HUDEP-2 (cell line): ENCODE measurements around the gene CPB1.

Experiments used
- DNase-seq, 76 experiments: peaks; one replicate each; lab custom pipeline; 2025; ENCODE audit not compliant: unreplicated experiment in 76 of 76; lab: John Stamatoyannopoulos, UW

The CPB1 gene

DNA sequence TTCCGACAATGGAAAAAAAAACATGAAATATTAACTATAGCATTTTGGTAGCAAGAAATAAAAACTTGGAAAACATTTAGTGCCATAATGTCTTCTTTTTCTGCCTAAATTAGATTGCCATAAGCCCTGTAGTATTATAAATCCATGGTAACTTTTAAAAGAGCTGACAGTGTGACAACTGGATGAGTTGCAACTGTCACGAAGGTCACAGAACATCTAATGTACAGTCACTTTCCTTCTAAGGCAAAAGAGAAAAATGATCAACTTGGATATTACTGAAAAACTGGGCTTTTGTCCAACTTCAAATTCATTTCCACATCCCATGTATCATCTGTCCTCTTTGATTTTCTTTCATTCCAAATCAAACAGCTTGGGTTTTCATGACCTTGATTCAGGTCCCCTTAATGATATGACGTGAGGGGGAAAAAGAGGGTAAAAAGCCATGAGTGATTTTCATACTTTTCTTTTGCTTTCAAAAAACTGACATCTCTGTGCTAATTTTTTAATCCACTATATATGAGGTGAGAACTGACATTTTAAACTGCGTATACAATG lies 602 bp downstream of the CPB1 start:
- no peak for DNase-seq

DNA sequence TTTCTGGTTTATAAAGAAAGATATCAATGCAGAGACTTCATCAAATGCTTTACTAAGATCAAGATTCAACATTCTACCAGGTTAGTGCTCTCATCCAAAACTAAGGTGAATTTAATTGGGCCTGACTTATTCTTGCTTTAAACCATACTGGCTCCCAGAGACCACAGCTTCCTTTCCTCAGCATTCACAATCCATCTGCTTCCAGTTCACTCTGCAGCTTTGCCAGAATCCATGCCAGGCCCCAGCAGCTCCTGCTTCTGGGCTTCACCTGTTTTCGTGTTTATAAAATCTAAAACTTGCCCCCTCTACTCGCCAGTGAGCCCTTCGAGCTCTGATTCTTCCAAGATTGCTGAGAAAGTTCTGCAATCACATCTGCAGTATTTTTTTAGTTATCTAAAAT lies 2.3 kb downstream of the CPB1 start:
- DNase-seq, result no peak

DNA sequence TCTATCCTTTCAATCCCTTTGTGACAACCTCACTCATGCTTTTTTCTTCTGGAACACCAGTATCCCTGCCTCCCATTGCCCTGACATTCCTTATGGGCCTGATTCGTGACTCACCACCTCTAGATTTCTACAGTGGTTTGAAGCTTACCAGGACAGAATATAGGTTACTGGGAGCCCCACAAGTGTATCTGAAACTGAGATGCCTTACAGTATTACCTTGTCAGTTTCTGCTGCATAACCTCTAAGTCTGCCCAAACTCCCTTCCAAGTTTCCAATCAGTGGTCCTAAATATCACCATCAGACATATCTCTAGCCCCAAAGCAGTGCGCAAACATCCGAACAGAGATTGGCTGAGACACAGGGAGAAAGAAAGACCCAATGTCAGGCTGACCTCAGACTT lies 5.6 kb downstream of the CPB1 start:
- no peak for DNase-seq

DNA sequence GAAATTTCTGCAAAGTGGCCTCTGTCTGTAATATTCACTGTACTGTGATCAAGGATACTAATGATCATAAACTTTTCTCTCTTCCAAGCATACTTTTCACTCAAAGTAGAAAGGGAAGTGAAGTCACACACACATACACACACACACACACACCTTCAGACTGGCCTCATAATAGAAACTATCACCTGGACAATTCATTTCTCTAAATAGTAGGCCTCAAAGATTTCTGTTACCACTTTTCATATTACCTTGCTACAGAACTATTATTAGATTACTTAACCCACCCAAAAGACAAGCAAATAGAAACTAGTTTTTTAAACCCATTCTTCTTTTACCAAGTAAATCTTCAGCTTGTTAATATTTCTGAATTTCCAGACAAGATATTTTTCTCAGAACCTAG lies 12.2 kb downstream of the CPB1 start:
- peak in 1 of 76 experiments; percentile 7 for DNase-seq

DNA sequence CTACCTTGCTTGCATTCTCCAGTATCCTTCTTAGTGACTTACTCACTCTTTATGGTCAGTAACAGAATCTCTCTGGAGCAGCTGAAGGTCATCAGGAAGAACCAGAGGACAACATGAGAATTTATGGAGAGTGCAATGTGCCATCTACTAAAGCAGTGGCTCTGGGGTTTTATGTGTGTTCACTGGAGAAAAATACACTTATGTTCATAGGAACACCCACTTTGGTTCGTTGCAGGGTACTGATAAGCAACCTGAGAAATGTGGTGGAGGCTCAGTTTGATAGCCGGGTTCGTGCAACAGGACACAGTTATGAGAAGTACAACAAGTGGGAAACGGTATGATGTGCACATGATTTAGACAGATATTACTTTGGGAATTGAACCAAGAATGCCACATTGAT lies 12.8 kb downstream of the CPB1 start:
- DNase-seq, result peak in 73 of 76 experiments; percentile 38 to 91 (median 69)

DNA sequence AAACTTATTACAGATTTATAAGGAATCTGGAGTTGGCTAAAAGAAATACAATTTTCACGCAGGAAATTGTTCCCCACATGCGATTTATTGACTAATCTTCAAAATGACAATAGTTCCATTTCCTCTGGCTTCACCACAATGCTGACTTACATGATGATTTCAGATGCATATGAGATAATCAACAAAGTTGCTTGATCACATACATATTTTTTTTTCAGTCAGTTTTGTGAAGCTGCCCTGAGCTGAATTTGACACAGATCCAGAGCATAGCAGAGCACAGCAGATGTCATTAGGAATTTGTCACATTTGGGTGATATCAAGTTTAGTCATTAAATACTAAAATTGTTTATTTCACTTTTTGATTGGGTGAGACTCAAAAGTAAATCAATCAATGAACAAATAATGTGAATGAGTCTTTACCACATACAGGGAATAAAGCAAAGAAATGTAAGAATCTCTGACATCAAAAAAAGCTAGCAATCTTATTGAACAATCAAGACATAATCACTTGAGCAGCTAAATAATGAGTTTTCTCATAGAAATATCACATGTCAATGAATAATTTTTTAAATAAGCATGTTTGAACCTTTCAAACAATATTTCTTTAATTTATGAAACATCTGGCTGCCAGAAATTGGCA lies 18.3 kb downstream of the CPB1 start:
- peak in 1 of 76 experiments; percentile 5 for DNase-seq

DNA sequence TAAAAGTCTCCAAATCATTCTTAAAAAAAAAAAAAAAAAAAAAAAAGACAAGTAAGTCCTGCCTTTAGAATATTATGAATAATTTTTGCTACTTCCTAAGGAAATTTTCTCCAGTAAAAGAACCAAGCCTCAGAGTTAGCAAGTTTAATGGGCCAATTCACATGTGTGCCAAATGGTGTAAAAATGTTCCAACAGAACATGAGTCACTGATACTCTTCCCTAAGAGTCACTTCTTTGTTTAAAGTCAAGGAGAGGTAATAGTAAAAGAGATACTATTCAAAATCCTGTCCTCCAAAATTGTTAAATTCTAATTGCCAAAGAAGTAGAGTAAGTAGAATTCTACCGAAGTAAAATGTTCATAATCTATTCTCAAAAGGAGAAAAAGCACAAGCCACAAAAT lies 19.7 kb downstream of the CPB1 start:
- DNase-seq, result peak in 1 of 76 experiments; percentile 3

DNA sequence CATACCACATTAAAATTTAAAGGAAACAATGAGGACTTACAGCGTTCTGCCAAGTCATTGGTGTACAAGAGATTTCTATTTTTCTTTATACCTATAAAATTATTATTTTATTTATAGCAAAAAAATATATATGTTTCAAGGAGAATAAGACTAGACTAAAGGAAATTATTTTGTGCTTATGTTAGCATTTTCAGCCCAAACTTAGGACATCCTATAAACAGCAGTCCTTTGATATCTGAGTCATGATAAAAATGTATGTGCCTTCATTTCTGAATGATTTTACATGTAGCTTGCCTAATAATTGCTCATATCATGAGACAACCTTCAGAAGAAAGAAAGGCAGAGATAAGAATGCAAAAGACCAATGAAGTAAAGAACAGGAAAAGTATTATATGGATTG lies 20.8 kb downstream of the CPB1 start:
- DNase-seq, result no peak

DNA sequence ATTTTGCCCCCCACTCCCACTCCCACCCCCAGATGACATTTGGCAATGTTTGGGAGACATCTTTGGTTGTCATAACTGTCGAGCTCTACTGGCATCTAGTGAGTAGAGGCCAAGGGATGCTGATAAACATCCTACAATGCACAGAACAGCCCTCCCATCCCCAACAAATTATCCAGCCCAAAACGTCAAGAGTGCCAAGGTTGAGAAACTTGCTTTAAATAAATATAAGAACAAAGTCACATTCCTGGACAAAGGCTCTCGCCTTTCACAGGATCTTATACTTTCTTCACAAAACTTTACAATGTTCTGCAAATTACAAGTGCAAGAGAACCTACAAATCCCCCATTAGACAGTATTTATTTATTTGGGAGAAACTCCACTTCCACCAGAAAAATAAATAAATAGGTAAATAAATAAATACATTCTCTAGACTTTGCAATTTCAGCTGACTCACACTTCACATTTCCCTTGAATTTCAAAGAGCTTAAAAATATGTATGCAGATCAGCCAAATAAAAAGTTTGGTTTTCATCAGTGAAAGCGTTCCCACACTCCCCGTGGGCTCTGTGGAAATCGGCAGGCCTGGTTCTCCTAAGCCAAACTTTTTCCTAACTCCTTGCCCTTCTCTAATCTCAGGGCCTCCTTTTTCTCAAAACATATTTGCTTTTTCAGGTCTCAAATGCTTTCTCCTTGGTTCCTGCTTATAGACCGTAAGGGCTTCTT lies 24.8 kb downstream of the CPB1 start:
- DNase-seq, result no peak

DNA sequence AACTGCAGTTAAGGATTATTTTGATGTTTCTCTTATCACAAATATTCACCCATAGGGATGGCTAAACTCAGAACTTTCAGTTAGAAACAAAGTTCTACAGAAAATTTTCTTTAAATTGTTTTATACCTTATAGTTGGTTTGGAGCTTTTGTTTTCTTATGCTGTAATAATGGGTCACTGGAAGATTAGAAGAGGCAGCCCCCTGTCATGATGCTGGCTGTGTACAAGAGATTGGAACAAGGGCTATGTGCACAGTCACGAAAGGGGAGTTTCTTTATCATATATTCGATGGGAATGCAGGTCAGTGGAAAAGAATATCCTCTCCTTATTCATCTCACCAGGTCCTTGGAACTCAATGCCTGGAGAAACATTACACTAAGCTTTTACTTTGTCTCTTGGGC lies 25.5 kb downstream of the CPB1 start:
- no peak for DNase-seq

DNA sequence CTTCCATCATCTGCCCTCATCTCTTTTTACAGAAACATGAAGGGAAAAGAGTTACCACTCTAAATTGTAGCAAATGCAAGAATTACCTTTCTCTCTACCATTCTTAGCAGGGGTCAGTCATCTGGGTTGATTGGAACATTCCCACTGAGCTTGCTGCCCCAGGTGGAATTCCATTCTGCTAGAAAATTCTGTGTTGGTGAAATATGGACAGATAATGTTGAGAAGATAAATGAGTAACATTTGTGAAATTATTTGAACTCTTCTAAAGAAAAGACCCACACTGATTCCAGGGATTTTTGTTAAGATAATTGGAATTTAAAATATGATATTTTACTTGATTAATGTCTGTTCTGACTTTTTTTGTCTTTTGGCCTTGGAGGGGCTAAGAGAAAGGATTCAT lies 26.4 kb downstream of the CPB1 start:
- no peak for DNase-seq

DNA sequence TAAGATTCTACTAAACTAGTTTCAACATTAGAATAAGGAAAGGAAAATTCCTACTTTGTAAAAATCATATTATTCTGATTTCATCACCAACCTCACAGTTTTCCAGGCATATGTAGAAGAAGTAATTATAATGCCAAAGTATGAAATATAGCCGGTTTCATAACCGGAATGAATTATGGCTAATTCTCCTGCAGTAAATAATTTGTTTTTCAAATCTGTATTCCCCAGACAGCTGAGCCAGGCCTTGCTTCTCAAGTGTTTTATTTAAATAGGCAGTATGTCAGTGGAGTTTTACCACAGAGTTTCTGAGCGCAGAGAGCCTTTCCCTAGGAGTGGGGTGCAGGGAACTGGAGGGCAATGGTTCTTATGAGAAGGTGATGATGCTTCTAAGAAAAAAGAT lies 28.8 kb downstream of the CPB1 start:
- no peak for DNase-seq

DNA sequence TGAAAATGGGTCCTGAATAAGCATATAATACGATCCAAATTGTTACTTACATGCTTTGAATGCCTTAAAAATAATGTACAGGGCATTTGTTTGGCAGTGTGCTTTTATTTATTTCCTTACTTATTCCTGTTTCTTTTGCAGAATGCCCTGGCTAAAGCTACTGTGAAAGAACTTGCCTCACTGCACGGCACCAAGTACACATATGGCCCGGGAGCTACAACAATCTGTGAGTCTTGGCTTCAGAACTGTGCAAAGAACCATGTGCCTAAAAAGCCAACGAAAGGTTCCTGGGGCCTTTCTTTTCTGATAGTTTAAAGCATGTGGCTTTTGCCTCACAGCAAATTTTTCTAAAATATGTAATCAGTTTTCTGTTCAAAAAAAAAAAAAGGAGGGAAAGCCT lies 29.7 kb downstream of the CPB1 start:
- no peak for DNase-seq

DNA sequence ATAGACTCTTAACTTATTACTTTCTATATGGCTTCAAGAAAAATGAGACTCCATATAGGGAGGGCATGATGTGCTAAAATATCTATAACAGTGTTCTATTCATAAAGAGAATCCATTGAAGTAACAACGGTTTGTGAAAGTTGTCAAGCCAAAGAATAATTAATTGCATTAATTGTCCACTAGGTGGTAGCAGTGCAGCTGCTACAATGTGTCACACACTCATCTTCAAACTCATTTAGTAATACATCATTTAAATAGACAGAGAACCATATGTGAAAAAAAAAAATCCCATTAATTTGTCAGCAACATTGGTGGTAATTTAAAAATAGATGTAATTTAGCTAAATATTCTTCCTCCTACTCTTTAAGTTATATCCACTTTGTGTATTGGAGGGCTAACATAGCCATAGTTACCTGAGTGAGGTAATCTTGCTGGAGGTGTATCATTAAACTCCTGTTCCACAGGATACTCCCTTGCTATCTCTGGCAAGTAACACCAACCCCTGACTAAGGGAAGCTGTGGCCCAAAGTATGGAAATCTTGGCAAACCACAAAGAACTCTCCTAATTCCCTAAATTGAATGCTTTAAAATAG lies 33.8 kb downstream of the CPB1 start:
- peak in 22 of 76 experiments; percentile 4 to 45 (median 34) for DNase-seq

DNA sequence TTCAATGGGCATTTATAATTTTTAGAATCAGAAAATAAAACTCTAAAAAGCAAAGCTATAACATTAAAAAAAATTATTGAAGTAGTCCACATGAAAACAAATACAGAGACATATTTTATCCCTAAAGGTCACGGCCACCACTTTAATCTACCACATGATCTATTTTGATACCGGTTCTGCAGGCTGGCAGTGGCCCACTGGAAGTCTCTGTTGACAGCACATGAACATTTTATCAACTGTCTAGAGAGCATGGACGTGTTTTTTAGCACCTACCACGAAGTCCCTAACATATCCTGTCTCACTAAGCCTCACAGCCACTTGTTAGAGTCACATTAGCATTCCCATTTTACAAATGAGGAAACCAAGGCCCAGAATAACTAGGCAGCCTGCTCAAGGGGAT lies 35.7 kb downstream of the CPB1 start:
- peak in 15 of 76 experiments; percentile 3 to 41 (median 15) for DNase-seq

DNA sequence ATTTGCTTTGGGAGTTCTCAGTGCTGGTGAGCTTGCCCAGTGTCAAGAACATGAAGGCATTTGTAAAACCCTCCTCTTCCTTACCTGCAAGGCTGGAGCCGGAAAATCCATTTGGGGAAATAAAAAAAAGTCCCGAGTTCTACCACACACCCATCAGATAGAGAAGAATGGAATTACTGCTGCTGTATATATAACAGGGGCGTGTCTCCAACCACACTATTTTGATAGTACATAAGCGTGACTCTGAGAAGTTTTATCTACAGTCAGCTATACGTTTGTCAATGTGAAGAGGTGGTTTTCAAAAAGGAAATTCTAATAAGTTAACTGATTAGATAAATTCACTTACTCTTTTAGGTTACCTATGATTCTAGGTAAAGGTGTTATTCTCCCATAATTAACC lies 36.2 kb downstream of the CPB1 start:
- peak in 27 of 76 experiments; percentile 4 to 54 (median 28) for DNase-seq

DNA sequence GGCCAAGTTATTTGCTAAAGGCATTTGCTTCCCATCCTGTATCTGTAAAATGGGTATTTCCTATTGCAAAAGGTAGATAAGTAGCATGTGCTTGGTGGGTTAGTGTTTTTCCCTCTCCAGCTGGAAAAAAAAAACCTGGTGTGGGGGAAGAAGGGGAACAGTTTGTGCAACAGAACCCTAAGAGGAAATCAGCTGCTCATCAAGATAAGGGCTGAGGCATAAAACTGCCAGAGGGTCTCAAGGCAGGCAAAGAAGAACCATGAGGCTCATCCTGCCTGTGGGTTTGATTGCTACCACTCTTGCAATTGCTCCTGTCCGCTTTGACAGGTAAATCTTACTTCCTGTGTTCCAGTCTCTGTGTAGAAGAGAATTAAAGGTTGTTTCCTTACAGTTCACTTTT lies 37.4 kb downstream of the CPB1 start, which contains the start of gene CPA3:
Gene CPA3, plus strand, starts transcription at position 248 of the 400 bp plus-strand sequence. Its CDS starts 12 bp downstream, at position 260.
- no peak for DNase-seq

DNA sequence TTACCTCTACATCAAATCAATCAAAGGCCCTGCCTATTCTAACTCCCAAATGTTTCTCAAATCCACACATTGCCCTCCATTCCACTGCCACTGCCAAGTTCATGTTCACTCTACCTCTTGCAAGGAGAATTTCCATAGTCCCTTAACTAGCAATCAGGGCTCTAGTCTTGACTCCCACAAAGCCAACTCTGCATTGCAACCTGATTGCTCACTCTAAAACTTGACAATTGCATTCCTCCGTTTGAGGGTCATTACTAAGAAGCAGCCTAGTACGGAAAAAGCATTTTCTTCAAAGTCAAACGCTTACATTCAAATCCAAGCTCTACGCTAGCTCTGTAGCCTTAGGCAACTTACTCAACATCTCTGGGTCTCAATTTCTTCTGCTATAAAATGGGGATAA lies 38.6 kb downstream of the CPB1 start:
- no peak for DNase-seq

DNA sequence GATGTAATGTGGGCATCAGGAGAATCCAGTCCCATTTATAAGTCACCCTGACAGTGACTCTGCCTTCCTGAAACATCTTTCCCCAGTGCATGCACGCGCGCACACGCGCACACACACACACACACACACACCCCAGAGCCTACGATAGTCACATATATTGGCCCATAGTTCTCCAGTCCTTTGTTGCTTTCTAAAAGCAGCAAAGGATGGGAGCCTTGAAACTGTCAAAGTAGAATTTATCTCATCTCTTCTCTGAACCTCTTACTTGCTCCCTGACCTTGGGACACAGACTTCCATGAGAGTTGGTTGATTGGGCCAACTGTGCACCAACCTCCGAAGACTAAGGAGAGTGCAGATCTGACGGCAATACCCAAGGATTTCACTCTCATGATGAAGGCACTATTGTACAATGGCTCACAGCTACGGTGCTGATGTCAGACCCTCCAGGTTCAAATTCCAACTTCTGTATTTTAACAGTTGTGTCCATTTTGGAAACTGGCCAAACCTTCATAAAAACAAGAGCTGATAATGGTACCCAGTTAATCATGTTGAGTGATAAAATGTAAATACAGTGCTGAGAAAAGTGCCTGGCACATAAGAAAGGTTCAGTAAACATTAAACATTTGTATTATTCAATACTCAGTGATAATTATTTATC lies 45.8 kb downstream of the CPB1 start:
- no peak for DNase-seq

DNA sequence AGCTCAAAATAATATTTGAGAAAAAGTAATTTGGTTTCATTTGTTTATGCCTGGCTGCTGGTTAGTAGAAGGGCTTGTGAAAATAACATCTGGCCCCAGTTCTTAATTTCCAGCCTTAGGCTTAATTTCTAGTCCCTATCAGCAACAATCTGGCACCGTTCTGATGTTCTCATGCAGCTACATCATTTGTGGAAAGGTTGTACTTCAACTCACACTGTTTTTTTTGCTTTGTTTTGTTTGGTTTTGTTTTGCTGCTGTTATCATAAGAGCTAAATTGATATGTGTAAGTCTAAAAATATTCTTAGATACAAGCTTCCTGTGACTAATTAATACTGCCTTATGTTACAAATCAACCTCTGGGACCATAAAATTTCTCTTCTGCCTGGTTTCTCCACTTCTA lies 46.4 kb downstream of the CPB1 start:
- no peak for DNase-seq

DNA sequence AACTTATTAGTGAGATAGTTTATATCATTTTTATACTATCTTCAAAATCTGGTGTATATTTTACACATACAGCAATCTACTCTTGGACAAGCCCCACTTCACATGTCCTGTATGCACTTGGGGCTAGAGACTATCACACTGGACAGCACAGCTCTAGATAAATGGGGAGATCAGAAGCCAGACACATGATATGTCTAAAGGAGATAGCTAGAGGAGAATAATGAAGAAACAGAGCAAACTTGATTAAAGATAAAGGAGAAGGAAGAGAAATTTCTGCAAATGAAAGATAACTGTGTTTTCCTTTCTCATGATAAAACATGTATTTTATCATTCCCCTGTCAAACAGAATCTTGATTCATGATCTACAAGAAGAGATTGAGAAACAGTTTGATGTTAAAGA lies 50.5 kb downstream of the CPB1 start:
- DNase-seq, result peak in 13 of 76 experiments; percentile 3 to 48 (median 24)
